Measurements from ENCODE around the gene SAMD5. TPM values are rescaled to one million over a fixed set of nuclear protein-coding genes. Genes with fewer than 3 reads are reported as not detected.

SAMD5 gene
- total and polyA plus RNA-seq, 2 experiments from 2014 or later: 0.07 to 0.12 TPM

DNA sequence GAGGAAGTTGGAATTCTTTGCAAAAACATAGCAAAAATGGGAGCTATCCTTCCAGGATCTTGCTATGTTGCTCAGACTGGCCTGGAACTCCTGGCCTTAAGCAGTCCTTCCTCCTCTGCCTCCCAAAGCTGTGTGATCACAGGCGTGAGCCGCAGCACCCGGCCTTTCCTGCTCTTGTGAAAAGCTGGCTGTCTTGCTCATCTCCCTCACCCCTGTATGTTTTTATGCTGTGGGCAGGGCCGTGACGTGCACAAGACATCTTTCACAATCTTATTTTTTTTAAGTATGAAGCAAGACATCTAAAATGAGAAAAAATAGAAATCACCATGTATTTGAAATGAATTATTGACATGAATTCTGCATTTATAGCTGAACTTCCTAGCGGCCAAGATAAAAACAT, 110.4 kb downstream of the SAMD5 start:
- Histone ChIP-seq H3K4me1 (ENCODE audit: low read depth) (no peaks in the 10 kb centered on the region), H3K36me3 (no peaks in the 10 kb centered on the region), H3K4me3 (no peak overlapping the region), H3K9me3 (ENCODE audit: low read depth) (no peaks in the 10 kb centered on the region), H3K27ac (no peak overlapping the region), H3K27me3 (no peaks in the 10 kb centered on the region)
- TF ChIP-seq CTCF (IDR thresholded peaks at IDR 0.05; ENCODE audit: low read depth, low read length): no peak
- DNase-seq (ENCODE audit: low read depth in 1 of 2, low spot score in 1 of 2): peak in 1 of 2 donors; percentile 9

All from cardiac muscle cell (in vitro differentiated cells and primary cell).